ENCODE measurements around the gene STX16. TPM values are rescaled to one million over a fixed set of nuclear protein-coding genes. Genes with fewer than 3 reads are reported as not detected.

STX16 gene
- total RNA-seq, 1 donor from 2014 or later = 24.7 TPM

- Histone ChIP-seq H3K27ac (no peak overlapping the region), H3K27me3 (no peaks in the 10 kb centered on the region), H3K4me3 (no peak overlapping the region), H3K4me1 (no peaks in the 10 kb centered on the region), H3K36me3 (peaks cover 0 to 19% of the 10 kb centered on the region in 2 donors), H3K9me3 (no peaks in the 10 kb centered on the region)
- DNase-seq (ENCODE audit: low spot score in 2 of 2) = no peak
- TF ChIP-seq CTCF (IDR thresholded peaks at IDR 0.05) = no peak
- intact Hi-C loops (cut with DNase I) = no loop called here
Observed at GRCh38 chr20:58661598-58662473, 10.8 kb downstream of the STX16 start.

- no peaks in the 10 kb centered on the region for H3K27me3 ChIP-seq
- TF ChIP-seq CTCF (IDR thresholded peaks at IDR 0.05) = no peak
- intact Hi-C loops (cut with DNase I) = no loop called here
- no peak overlapping the region for H3K27ac ChIP-seq
- H3K4me3 ChIP-seq = no peak overlapping the region
- H3K9me3 ChIP-seq = no peaks in the 10 kb centered on the region
- H3K4me1 ChIP-seq = no peaks in the 10 kb centered on the region
- peaks cover 11 to 32% of the 10 kb centered on the region in 2 donors for H3K36me3 ChIP-seq
- DNase-seq (ENCODE audit: low spot score in 2 of 2) = no peak
Observed at GRCh38 chr20:58664331-58664730, 13.2 kb downstream of the STX16 start.

GRCh38 chr20:58664883-58665282 lies 13.8 kb downstream of the STX16 start:
- no peak for DNase-seq (ENCODE audit: low spot score in 2 of 2)
- TF ChIP-seq CTCF (IDR thresholded peaks at IDR 0.05) = no peak
- Histone ChIP-seq H3K4me1 (no peaks in the 10 kb centered on the region), H3K4me3 (no peak overlapping the region), H3K9me3 (no peaks in the 10 kb centered on the region), H3K27me3 (no peaks in the 10 kb centered on the region), H3K27ac (no peak overlapping the region), H3K36me3 (peaks cover 16 to 38% of the 10 kb centered on the region in 2 donors)
- intact Hi-C loops (cut with DNase I) = no loop called here

- intact Hi-C loops (cut with DNase I) = no loop called here
- no peaks in the 10 kb centered on the region for H3K4me1 ChIP-seq
- H3K27me3 ChIP-seq = no peaks in the 10 kb centered on the region
- TF ChIP-seq CTCF (IDR thresholded peaks at IDR 0.05) = no peak
- H3K4me3 ChIP-seq = no peak overlapping the region
- H3K36me3 ChIP-seq = peaks cover 22 to 45% of the 10 kb centered on the region in 2 donors
- no peaks in the 10 kb centered on the region for H3K9me3 ChIP-seq
- no peak for DNase-seq (ENCODE audit: low spot score in 2 of 2)
- H3K27ac ChIP-seq = no peak overlapping the region
Observed at GRCh38 chr20:58665606-58666005, 14.5 kb downstream of the STX16 start.

GRCh38 chr20:58666702-58667101 lies 15.6 kb downstream of the STX16 start:
- H3K9me3 ChIP-seq = no peaks in the 10 kb centered on the region
- peaks cover 28 to 43% of the 10 kb centered on the region in 2 donors for H3K36me3 ChIP-seq
- intact Hi-C loops (cut with DNase I) = no loop called here
- TF ChIP-seq CTCF (IDR thresholded peaks at IDR 0.05) = no peak
- H3K4me1 ChIP-seq = no peaks in the 10 kb centered on the region
- no peak overlapping the region for H3K27ac ChIP-seq
- no peak for DNase-seq (ENCODE audit: low spot score in 2 of 2)
- H3K27me3 ChIP-seq = no peaks in the 10 kb centered on the region
- H3K4me3 ChIP-seq = no peak overlapping the region
